GM19452 (cell line): Measurements from ENCODE around the gene SLC15A2.
"Not testable (repeated sequence)": the region's sequence is repeated elsewhere in the genome, so short reads cannot be mapped to it uniquely, and the experiment has no call there.

ENCODE experiments used
- ATAC-seq: cut with Tn5 transposase; IDR thresholded peaks from one replicate; pipeline ENCODE4 v1.9.1; 2021; ENCODE audit not compliant: unreplicated experiment

SLC15A2 gene, protein sequence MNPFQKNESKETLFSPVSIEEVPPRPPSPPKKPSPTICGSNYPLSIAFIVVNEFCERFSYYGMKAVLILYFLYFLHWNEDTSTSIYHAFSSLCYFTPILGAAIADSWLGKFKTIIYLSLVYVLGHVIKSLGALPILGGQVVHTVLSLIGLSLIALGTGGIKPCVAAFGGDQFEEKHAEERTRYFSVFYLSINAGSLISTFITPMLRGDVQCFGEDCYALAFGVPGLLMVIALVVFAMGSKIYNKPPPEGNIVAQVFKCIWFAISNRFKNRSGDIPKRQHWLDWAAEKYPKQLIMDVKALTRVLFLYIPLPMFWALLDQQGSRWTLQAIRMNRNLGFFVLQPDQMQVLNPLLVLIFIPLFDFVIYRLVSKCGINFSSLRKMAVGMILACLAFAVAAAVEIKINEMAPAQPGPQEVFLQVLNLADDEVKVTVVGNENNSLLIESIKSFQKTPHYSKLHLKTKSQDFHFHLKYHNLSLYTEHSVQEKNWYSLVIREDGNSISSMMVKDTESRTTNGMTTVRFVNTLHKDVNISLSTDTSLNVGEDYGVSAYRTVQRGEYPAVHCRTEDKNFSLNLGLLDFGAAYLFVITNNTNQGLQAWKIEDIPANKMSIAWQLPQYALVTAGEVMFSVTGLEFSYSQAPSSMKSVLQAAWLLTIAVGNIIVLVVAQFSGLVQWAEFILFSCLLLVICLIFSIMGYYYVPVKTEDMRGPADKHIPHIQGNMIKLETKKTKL

DNA sequence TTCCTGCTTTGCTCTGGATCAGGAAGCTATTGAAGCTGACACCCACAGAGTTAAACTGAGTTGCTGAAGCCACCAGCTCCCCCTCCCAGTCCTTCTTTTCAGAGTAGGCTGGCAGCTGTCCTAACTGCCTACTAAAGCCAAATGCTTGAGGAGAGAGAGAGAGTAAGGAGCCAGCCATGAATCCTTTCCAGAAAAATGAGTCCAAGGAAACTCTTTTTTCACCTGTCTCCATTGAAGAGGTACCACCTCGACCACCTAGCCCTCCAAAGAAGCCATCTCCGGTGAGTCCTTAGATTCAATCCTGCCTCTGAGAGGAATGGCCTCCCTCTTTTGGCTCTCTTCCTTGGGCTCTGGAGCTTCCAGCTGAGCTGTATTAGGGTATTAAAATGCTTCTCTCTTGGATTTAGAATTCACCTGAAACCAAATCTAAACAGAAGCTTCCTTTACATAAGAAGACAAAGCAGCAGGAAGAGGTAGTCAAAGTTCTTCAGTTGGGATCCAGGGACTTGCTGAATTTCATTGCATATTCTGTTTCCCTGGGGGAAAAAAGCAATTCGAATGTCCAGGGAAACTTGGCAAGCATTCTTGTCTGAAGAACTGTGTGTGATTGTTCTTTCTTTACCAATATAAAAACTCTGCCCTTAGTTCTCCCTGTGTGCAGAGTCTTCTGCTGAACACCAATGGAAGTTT lies at the start of gene SLC15A2:
SLC15A2 (plus strand) TSS at position 101 of the 690 bp plus-strand sequence; CDS start at position 177, 76 bp downstream.
- no peak for ATAC-seq

DNA sequence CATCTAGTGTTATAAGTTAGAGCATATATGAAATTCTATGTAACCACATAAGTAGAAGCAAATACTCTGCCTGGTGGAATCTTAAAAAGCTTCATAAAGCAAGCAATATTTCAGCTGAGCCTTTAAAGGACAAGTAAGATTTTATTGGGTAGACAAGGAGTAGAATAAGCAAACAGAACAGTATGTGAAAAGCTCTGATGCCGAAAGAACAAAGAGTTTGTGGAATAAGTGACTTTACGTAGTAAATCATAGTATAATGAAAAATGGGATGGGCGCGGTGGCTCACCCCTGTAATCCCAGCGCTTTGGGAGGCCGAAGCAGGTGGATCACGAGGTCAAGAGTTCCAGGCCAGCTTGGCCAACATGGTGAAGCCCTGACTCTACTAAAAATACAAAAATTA lies 49.3 kb upstream of the SLC15A2 start:
- ATAC-seq = no peak

DNA sequence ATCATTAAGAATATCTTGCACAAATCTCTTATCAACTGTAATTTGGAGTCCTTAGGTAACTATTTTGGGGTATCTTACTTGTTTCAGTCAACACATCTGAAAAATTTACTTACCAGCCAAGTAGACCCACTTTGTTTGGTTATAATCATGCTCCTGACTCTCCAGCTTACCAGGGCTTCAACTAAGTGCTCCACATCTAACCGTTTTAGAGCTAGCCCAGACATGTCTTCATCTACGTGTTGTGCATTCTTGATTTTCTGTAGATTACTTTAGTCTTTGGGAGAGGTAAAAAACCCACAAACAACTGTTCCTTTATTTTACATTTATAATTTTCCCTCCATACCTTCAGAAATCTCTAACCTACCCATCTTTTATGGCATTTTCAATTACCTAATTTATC lies 41.9 kb upstream of the SLC15A2 start:
- ATAC-seq = no peak

DNA sequence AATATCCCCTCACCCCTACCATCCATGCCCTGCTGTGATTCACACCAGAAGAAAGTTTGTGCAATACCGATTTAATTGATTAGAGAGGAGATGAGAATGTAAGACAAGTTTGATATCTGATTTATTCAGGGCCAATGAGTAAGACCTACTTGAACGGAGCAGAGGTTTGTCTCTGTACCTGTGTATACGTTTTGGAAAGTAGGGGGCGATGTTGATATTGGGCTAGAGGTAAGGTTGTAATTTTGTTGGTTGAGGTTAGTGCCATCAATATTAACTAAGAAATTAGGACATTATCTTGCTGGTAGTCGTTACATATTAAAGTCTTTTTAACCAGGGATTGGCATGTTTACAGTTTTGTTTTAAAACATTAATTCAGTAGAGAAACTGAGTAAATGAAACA lies 38.6 kb upstream of the SLC15A2 start:
- no peak for ATAC-seq

DNA sequence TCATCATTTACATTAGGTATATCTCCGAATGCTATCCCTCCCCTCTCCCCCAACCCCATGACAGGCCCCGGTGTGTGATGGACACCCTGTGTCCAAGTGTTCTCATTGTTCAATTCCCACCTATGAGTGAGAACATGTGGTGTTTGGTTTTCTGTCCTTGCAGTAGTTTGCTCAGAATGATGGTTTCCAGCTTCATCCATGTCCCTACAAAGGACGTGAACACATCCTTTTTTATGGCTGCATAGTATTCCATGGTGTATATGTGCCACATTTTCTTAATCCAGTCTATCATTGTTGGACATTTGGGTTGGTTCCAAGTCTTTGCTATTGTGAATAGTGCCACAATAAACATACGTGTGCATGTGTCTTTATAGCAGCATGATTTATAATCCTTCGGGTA lies 36.4 kb upstream of the SLC15A2 start:
- ATAC-seq = not testable (repeated sequence)

DNA sequence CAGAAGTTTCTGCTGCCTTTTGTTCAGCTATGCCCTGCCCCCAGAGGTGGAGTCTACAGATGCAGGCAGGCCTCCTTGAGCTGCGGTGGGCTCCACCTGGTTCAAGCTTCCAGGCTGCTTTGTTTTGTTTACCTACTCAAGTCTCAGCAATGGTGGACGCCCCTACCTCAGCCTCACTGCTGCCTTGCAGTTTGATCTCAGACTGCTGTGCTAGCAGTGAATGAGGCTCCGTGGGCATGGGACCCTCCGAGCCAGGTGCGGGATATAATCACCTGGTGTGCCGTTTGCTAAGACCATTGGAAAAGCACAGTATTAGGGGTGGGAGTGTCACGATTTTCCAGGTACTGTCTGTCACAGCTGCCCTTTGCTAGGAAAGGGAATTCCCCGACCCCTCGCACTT lies 31.0 kb upstream of the SLC15A2 start:
- ATAC-seq = not testable (repeated sequence)

DNA sequence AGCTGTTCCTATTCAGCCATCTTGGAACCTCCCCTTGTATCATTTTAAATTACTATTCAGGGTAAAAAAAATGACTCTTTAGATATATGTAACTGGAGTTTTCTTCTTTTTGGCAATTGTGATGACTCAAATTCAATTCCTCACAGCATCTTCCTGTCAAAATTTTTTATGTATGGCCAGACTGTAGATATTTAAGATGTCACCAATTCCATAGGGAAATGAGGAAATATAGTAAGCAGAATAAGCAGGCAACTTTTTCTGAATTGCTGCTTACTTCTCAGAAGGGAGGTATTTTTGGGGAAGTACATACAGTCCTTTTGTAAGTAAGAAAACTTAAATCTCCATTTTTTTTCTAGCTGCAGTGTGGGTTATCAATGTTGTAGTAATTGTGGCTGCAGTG lies 30.4 kb upstream of the SLC15A2 start:
- no peak for ATAC-seq

DNA sequence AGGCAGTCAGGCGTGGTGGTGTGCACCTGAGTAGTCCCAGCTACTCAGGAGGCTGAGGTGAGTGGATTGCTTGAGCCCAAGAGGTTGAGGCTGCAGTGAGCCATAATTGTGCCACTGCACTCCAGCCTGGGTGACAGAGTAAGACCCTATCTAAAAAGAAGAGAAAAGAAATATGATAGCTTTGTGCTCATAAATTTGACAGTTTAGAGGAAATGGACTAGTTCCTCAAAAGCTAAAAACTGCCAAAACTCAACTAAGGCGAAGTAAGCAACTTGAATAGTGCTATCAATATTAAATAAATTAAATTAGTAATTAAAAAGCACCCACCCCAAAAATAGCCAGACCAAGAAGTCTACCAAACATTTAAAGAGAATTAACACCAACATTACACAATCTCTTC lies 24.5 kb upstream of the SLC15A2 start:
- no peak for ATAC-seq

DNA sequence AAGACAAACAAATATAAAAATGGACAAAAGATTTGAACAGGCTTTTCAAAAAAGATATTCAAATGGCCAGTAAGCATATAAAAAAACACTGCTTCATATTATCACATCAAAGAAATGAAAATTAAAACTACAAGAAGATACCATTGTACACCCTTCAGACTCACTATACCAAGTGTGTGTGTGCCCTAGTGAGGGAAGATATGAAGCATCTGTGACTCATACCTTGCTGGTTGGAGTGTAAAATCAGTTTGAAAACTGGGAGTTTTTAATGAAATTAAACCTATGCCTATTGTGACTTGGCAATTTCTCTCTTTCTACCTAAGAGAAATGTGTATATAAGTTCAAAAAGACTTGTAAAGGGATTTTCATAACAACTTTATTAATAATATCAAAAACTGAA lies 23.5 kb upstream of the SLC15A2 start:
- ATAC-seq = no peak

DNA sequence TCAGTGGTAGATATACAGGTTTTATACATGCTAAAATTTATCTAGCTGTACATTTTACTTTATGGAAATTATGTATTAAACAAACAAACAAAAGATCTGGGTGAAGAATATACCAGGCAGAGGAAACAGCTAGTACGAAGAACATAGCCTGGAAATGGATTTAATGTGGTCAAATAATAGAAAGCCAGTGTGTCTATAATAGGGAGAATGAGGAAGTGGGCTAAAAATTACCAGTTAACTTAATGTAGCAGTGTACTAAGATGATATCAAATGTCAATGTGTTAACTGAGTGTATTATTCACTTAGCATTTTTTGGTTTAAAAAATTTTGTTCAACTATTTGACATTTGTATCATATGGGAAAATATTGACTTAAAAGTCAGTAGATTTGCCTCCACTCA lies 22.8 kb upstream of the SLC15A2 start:
- no peak for ATAC-seq

DNA sequence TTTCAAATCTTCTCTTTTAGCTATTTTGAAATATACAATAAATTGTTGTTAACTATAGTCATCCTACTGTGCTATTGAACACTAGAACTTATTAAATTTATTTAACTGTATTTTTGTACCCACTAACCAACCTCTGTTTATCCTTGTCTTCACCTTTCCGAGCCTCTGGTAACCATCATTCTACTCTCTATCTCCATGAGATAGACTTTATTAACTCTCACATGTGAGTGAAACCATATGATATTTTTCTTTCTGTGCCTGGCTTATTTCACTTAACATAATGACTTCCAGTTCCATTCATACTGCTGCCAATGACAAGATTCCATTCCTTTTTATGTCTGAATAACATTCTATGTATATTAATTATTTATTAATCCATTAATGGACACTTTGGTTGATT lies 15.8 kb upstream of the SLC15A2 start:
- ATAC-seq = no peak

DNA sequence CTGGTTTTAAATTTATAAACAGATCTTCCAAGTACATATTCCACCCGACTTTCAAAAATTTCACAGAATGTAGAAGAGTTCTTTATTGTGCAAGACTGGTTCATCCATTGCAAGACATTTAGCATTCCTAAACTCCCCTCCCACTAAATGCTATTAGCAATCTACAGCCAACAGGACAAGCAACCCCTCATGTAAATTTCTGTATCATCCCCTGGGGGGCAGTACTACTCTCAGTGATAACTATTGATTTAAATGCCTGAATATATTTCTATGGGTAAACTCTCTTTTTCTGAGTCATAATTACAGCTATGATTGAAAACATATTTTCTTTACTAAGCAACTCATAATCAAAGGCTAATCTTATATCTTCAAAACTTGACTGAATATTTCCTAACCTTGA lies 10.7 kb upstream of the SLC15A2 start:
- no peak for ATAC-seq

DNA sequence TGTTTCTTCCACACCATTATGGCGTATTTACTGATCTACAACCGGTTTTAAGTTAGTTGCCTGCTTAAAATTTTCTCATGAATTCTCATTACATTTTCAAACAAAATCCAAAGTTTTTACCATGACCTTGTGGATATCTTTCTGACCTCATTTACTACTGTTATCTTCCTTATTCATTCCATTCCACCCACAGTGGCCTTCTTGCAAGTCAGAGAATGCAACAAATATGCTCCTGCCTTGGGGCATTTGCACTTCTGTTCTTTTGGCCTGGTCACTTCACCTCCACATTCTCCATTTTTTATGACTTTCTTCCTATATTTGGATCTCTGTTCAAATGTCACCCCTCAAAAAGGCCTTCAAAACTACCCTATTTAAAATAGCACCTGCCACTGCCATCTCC lies 8.8 kb upstream of the SLC15A2 start:
- no peak for ATAC-seq

DNA sequence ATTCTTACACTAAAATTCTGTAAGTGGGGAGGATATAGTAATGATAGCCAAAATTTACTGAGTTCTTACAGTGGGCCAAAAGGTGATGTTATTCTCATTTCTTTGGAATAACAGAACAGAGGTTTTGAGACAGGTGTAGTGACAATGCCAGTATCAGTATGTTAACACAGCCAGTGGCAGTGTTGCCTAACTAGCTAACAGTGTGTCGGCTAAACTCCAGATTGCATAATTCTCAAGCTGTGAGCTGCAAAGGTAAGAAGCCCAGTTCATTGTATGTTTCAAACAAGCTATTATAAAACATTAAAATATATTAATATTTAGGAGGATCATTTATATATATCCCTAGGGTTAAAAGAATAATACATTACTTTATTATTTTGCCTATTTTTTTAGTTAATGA lies 920 bp downstream of the SLC15A2 start:
- ATAC-seq = no peak

DNA sequence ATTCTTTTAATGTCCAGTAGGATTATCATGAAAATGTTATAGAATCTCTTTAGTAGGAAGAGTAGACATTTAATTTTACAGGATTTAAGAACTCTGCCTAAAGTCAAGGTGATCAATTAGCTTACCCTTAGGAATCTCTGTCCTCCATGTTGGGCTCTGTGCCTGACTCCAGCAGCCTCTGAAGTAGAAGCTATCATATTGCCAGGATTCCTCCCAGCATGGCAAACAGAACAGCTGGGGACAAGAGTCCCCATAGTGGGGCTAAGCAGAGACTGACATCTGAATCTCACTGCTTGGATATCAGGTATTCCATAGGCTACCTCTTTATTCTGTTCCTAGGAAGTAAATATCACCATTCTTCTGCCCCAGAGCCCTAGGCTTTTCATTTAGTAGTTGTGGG lies 1.5 kb downstream of the SLC15A2 start:
- no peak for ATAC-seq

DNA sequence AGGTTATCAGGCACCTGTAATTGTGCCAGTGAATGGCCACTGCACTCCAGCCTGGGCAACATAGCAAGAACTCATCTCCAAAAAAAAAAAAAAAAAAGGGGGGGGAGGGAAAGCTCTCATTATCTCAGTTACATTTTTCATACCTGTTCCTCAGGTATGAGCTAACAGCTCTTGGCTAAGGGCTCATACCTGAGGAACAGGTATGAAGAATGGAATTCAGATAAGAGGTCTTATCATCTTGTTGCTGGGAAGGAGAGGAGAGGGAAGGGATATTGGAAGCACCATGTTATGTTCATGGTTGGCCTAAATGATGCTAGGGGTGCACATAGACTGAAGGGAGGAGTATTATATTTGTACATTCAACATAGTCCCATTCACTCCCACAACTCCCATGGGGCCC lies 2.6 kb downstream of the SLC15A2 start:
- no peak for ATAC-seq

DNA sequence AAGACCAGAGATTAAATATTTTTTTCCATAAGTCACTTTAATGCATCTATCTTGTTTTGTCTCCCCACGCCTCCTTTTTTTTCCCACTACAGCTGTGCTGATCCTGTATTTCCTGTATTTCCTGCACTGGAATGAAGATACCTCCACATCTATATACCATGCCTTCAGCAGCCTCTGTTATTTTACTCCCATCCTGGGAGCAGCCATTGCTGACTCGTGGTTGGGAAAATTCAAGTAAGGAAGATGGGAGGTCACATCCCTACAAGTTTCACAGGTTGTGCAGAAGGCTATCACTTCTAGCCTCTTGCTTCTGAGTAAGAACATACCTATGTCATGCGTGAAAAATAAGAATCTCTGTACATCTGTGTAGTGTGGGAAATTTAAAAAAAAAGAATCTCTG lies 3.1 kb downstream of the SLC15A2 start:
- no peak for ATAC-seq

DNA sequence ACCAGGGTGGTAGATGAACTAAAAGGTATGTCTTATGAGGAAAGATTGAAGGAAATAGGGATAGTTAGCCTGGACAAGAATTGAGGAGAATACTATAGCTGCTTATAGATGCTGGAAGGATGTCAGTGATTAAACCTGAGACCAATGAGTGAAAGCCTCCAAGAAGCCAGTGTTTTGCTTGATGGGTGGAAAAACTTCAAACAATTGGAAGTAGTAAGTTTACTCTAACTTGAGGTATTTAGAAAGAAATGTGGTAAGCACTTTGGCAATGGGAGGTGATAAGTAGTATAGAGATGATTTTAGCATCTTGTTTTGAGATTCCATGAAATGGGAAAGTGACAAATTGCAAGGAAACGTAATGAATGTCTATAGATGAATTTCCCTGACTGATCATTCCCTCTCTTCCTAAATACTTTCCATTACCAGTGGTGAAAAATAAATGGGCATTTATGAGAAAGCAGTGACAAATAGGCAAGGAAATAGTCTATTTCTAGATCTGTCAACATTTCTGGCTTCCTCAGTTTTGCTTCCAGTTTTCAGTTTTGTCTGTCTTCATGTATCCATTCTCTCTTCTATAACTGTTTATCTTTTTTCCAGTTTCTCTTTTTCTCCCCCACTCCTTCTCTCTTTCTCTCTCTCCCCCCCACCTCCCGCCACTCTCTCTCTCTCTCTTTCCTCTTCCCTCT lies 19.2 kb downstream of the SLC15A2 start:
- no peak for ATAC-seq

DNA sequence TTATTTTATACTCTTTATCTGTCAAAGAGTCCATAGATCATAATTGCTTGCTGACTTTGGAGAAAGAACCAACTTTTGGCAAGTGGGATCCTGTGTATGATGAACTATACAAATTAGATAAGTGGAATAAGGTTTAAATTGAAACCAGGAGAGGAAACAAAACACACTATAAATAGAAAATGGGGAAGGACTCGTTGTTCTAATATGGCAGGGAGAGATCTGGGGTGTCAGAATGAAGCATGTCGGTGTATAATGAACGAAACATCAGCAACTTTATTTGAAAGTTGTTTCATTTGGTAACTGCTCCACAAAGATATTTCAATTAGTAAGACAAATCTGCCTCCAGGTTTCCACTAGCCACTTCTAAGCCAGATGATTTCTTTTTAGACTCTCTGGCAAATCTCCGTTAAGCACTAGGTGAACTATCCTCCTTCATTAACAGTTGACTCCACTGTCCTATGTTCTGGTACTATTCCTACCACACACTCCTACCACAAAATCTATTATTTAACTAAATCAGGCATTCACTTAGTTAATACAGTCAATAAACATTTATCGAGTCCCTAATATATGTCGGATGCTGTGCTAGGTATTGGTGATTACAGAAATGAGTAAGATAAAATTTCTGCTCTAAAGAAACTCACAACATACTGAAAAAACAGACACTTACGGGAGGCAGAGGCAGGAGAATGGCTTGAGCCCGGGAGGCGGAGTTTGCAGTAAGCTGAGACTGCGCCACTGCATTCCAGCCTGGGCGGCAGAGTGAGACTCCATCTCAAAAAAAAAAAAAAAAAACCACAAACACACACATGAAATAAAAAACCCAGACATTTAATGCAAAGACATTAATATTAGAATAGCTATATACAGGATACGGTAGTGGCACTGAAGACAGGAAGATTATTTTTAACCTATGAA lies 20.1 kb downstream of the SLC15A2 start:
- no peak for ATAC-seq

DNA sequence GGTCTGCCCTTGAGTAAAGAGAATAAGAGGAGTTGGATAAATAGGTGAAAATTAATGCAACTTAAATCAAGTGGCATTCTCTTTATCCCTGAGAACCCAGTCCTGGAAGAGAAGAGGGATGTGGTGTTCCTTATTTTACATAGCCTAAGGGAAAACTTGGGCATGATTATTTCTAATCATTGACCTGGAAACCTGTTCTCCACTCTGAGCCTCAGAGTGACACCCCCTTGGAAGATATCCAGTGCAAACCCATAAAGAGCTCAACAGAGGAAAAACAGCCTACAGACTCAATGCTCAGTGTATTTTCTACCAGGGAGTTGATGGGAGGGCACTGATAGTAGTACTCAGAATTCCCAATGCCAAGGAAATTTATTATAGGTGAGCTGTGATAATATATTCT lies 22.0 kb downstream of the SLC15A2 start:
- ATAC-seq = no peak
